ENCODE measurements around the gene DNMT3L.

The DNMT3L gene

GRCh38 chr21:44271558-44272283 is 10.0 kb upstream of the DNMT3L start:
- Mint-ChIP-seq H3K4me3 (no peak overlapping the region), H3K27me3 (no peaks in the 10 kb centered on the region), H3K4me1 (ENCODE audit: low read depth) (no peaks in the 10 kb centered on the region), H3K27ac (no peak overlapping the region), H3K36me3 (ENCODE audit: low read depth) (no peaks in the 10 kb centered on the region), H3K9me3 (no peaks in the 10 kb centered on the region)

GRCh38 chr21:44269090-44269489 is 7.4 kb upstream of the DNMT3L start:
- H3K4me1 Mint-ChIP-seq (ENCODE audit: low read depth), result no peaks in the 10 kb centered on the region
- H3K36me3 Mint-ChIP-seq (ENCODE audit: low read depth), result no peaks in the 10 kb centered on the region
- H3K27ac Mint-ChIP-seq, result no peak overlapping the region
- no peaks in the 10 kb centered on the region for H3K9me3 Mint-ChIP-seq
- H3K4me3 Mint-ChIP-seq, result no peak overlapping the region
- no peaks in the 10 kb centered on the region for H3K27me3 Mint-ChIP-seq

- Mint-ChIP-seq H3K36me3 (ENCODE audit: low read depth) (no peaks in the 10 kb centered on the region), H3K9me3 (no peaks in the 10 kb centered on the region), H3K4me1 (ENCODE audit: low read depth) (no peaks in the 10 kb centered on the region), H3K4me3 (no peak overlapping the region), H3K27me3 (no peaks in the 10 kb centered on the region), H3K27ac (no peak overlapping the region)
These were observed 6.0 kb upstream of the DNMT3L start for GRCh38 chr21:44267655-44268142.

GRCh38 chr21:44265734-44266270 is 4.1 kb upstream of the DNMT3L start:
- Mint-ChIP-seq H3K9me3 (no peaks in the 10 kb centered on the region), H3K4me3 (no peak overlapping the region), H3K27me3 (no peaks in the 10 kb centered on the region), H3K27ac (no peak overlapping the region), H3K4me1 (ENCODE audit: low read depth) (no peaks in the 10 kb centered on the region), H3K36me3 (ENCODE audit: low read depth) (no peaks in the 10 kb centered on the region)

GRCh38 chr21:44263768-44264167 is 2.1 kb upstream of the DNMT3L start:
- Mint-ChIP-seq H3K4me3 (no peak overlapping the region), H3K4me1 (ENCODE audit: low read depth) (no peaks in the 10 kb centered on the region), H3K27ac (no peak overlapping the region), H3K27me3 (no peaks in the 10 kb centered on the region), H3K36me3 (ENCODE audit: low read depth) (no peaks in the 10 kb centered on the region), H3K9me3 (no peaks in the 10 kb centered on the region)

GRCh38 chr21:44263221-44263760 is 1.6 kb upstream of the DNMT3L start:
- Mint-ChIP-seq H3K4me3 (no peak overlapping the region), H3K36me3 (ENCODE audit: low read depth) (no peaks in the 10 kb centered on the region), H3K9me3 (no peaks in the 10 kb centered on the region), H3K27me3 (no peaks in the 10 kb centered on the region), H3K4me1 (ENCODE audit: low read depth) (no peaks in the 10 kb centered on the region), H3K27ac (no peak overlapping the region)

GRCh38 chr21:44262338-44263056 is 800 bp upstream of the DNMT3L start:
- Mint-ChIP-seq H3K27me3 (no peaks in the 10 kb centered on the region), H3K36me3 (ENCODE audit: low read depth) (no peaks in the 10 kb centered on the region), H3K9me3 (no peaks in the 10 kb centered on the region), H3K4me1 (ENCODE audit: low read depth) (no peaks in the 10 kb centered on the region), H3K4me3 (no peak overlapping the region), H3K27ac (no peak overlapping the region)

- Mint-ChIP-seq H3K4me1 (ENCODE audit: low read depth) (no peaks in the 10 kb centered on the region), H3K27me3 (no peaks in the 10 kb centered on the region), H3K27ac (no peak overlapping the region), H3K4me3 (no peak overlapping the region), H3K36me3 (ENCODE audit: low read depth) (no peaks in the 10 kb centered on the region), H3K9me3 (no peaks in the 10 kb centered on the region)
These were observed 686 bp downstream of the DNMT3L start for GRCh38 chr21:44260791-44261631.

GRCh38 chr21:44260066-44260465 is 1.6 kb downstream of the DNMT3L start:
- no peaks in the 10 kb centered on the region for H3K36me3 Mint-ChIP-seq (ENCODE audit: low read depth)
- no peaks in the 10 kb centered on the region for H3K9me3 Mint-ChIP-seq
- no peak overlapping the region for H3K4me3 Mint-ChIP-seq
- H3K4me1 Mint-ChIP-seq (ENCODE audit: low read depth), result no peaks in the 10 kb centered on the region
- H3K27ac Mint-ChIP-seq, result no peak overlapping the region
- H3K27me3 Mint-ChIP-seq, result no peaks in the 10 kb centered on the region

- no peaks in the 10 kb centered on the region for H3K36me3 Mint-ChIP-seq (ENCODE audit: low read depth)
- no peaks in the 10 kb centered on the region for H3K4me1 Mint-ChIP-seq (ENCODE audit: low read depth)
- no peak overlapping the region for H3K4me3 Mint-ChIP-seq
- peaks cover 4% of the 10 kb centered on the region for H3K27me3 Mint-ChIP-seq
- H3K9me3 Mint-ChIP-seq, result no peaks in the 10 kb centered on the region
- H3K27ac Mint-ChIP-seq, result no peak overlapping the region
These were observed 2.5 kb downstream of the DNMT3L start for GRCh38 chr21:44259082-44259705.

- Mint-ChIP-seq H3K27me3 (peaks cover 4% of the 10 kb centered on the region), H3K4me1 (ENCODE audit: low read depth) (no peaks in the 10 kb centered on the region), H3K4me3 (no peak overlapping the region), H3K27ac (no peak overlapping the region), H3K9me3 (no peaks in the 10 kb centered on the region), H3K36me3 (ENCODE audit: low read depth) (no peaks in the 10 kb centered on the region)
These were observed 3.5 kb downstream of the DNMT3L start for GRCh38 chr21:44258056-44258725.

GRCh38 chr21:44255511-44255981 is 6.2 kb downstream of the DNMT3L start:
- Mint-ChIP-seq H3K27ac (no peak overlapping the region), H3K36me3 (ENCODE audit: low read depth) (no peaks in the 10 kb centered on the region)

GRCh38 chr21:44253832-44254710 is 7.6 kb downstream of the DNMT3L start:
- H3K9me3 Mint-ChIP-seq, result no peaks in the 10 kb centered on the region
- H3K4me1 Mint-ChIP-seq (ENCODE audit: low read depth), result no peaks in the 10 kb centered on the region
- H3K4me3 Mint-ChIP-seq, result no peak overlapping the region
- no peak overlapping the region for H3K27ac Mint-ChIP-seq
- peaks cover 4% of the 10 kb centered on the region for H3K27me3 Mint-ChIP-seq
- H3K36me3 Mint-ChIP-seq (ENCODE audit: low read depth), result no peaks in the 10 kb centered on the region

More at GRCh38 chr21:44255511-44255981, 6.2 kb downstream of the DNMT3L start:
- H3K9me3 Mint-ChIP-seq, result no peaks in the 10 kb centered on the region
- peaks cover 4% of the 10 kb centered on the region for H3K27me3 Mint-ChIP-seq
- no peaks in the 10 kb centered on the region for H3K4me1 Mint-ChIP-seq (ENCODE audit: low read depth)
- no peak overlapping the region for H3K4me3 Mint-ChIP-seq
